OCI-LY1 (cell line): ENCODE results near the gene FBN1.

ENCODE experiments used
- H2AFZ ChIP-seq: fragments of 200-600 bp; sonication (generic), shearing (Covaris generic); 2 replicates; pipeline ENCODE4 v1.6.0; 2014; ENCODE audit warnings: antibody characterized with exemption, mild to moderate bottlenecking, low read length
- H3F3A ChIP-seq: fragments of 200-600 bp; sonication (generic), shearing (Covaris generic); 2 replicates; pipeline ENCODE4 v1.6.0; 2014; ENCODE audit warnings: mild to moderate bottlenecking, antibody characterized with exemption, low read length, moderate library complexity; ENCODE audit not compliant: insufficient read depth
- H3K27ac ChIP-seq: fragments of 200-600 bp; sonication (generic); 2 replicates; pipeline ENCODE4 v1.5.1; 2014; ENCODE audit warnings: low read length, mixed run types, mild to moderate bottlenecking, low read depth; ENCODE audit not compliant: poor library complexity, severe bottlenecking
- H3K27me3 ChIP-seq: fragments of 200-600 bp; sonication (generic); 2 replicates; pipeline ENCODE4 v1.6.0; 2014; ENCODE audit warnings: antibody characterized with exemption, mild to moderate bottlenecking, low read length, moderate library complexity; ENCODE audit not compliant: insufficient read depth
- H3K36me3 ChIP-seq: fragments of 200-600 bp; sonication (generic); 2 replicates; pipeline ENCODE4 v1.6.1; 2014; ENCODE audit warnings: mild to moderate bottlenecking, antibody characterized with exemption, low read length, moderate library complexity, mixed read lengths; ENCODE audit not compliant: insufficient read depth
- H3K4me1 ChIP-seq: fragments of 200-600 bp; sonication (generic); 2 replicates; pipeline ENCODE4 v1.5.1; 2014; ENCODE audit warnings: mild to moderate bottlenecking, low read length, moderate library complexity; ENCODE audit not compliant: insufficient read depth, severe bottlenecking
- H3K4me2 ChIP-seq: fragments of 200-600 bp; sonication (generic), shearing (Covaris generic); 2 replicates; pipeline ENCODE4 v1.6.1; 2014; ENCODE audit warnings: low read length
- H3K4me3 ChIP-seq: fragments of 200-600 bp; sonication (generic); 2 replicates; pipeline ENCODE4 v1.5.1; 2014; ENCODE audit warnings: low read length, low read depth, mild to moderate bottlenecking, mixed read lengths; ENCODE audit not compliant: poor library complexity, severe bottlenecking
- H3K79me2 ChIP-seq: fragments of 200-600 bp; shearing (Covaris generic); 2 replicates; pipeline ENCODE4 v1.6.1; 2016; ENCODE audit warnings: mixed run types, low read length, mixed read lengths; ENCODE audit not compliant: insufficient read depth
- H3K9ac ChIP-seq: fragments of 200-600 bp; sonication (generic), shearing (Covaris generic); 2 replicates; pipeline ENCODE4 v1.6.1; 2014; ENCODE audit warnings: mild to moderate bottlenecking, low read length, mixed read lengths
- H3K9me2 ChIP-seq: fragments of 200-600 bp; sonication (generic), shearing (Covaris generic); 2 replicates; pipeline ENCODE4 v1.6.1; 2014; ENCODE audit warnings: low read depth, mild to moderate bottlenecking, low read length, mixed read lengths
- H3K9me3 ChIP-seq: fragments of 200-600 bp; shearing (Covaris generic); 2 replicates; pipeline ENCODE4 v1.6.1; 2014; ENCODE audit warnings: low read length, mixed read lengths
- H4K20me1 ChIP-seq: fragments of 200-600 bp; sonication (generic), shearing (Covaris generic); 2 replicates; pipeline ENCODE4 v1.6.0; 2016; ENCODE audit warnings: mild to moderate bottlenecking, low read length; ENCODE audit not compliant: insufficient read depth
- CTCF ChIP-seq: fragments of 200-600 bp; sonication (generic), shearing (Covaris generic); IDR thresholded peaks from 2 replicates; pipeline ENCODE4 v1.5.1; 2017; ENCODE audit warnings: mild to moderate bottlenecking, antibody characterized with exemption, low read length, moderate library complexity, mixed read lengths
- EZH2 ChIP-seq: fragments of 200-600 bp; sonication (generic), shearing (Covaris generic); IDR thresholded peaks from 2 replicates; pipeline ENCODE4 v1.8.0; 2017; ENCODE audit warnings: borderline replicate concordance, mixed run types, mild to moderate bottlenecking, antibody characterized with exemption, low read length, moderate library complexity, mixed read lengths

Gene FBN1

GRCh38 chr15:48447657-48448056 lies 197.9 kb downstream of the FBN1 start:
- no peak overlapping the region for H3K27ac ChIP-seq
- no peak overlapping the region for H2AFZ ChIP-seq
- no peaks in the 10 kb centered on the region for H3F3A ChIP-seq
- H3K4me2 ChIP-seq: no peak overlapping the region
- no peaks in the 10 kb centered on the region for H3K27me3 ChIP-seq
- H3K9me3 ChIP-seq: no peaks in the 10 kb centered on the region
- H3K4me3 ChIP-seq: no peak overlapping the region
- TF ChIP-seq EZH2: no peak
- TF ChIP-seq CTCF: no peak
- no peaks in the 10 kb centered on the region for H3K4me1 ChIP-seq
- no peaks in the 10 kb centered on the region for H3K79me2 ChIP-seq
- H4K20me1 ChIP-seq: no peaks in the 10 kb centered on the region
- no peak overlapping the region for H3K9ac ChIP-seq
- no peaks in the 10 kb centered on the region for H3K9me2 ChIP-seq
- no peaks in the 10 kb centered on the region for H3K36me3 ChIP-seq

- Histone ChIP-seq H3K27ac (no peak overlapping the region), H3K27me3 (no peaks in the 10 kb centered on the region), H3K4me1 (no peaks in the 10 kb centered on the region), H3K4me3 (no peak overlapping the region), H4K20me1 (no peaks in the 10 kb centered on the region), H2AFZ (no peak overlapping the region), H3K4me2 (no peak overlapping the region), H3K9me2 (no peaks in the 10 kb centered on the region), H3K36me3 (no peaks in the 10 kb centered on the region), H3F3A (no peaks in the 10 kb centered on the region), H3K9me3 (no peaks in the 10 kb centered on the region), H3K9ac (no peak overlapping the region), H3K79me2 (no peaks in the 10 kb centered on the region)
- no peak for TF ChIP-seq EZH2
- TF ChIP-seq CTCF: no peak
Observed at GRCh38 chr15:48447058-48447457, 198.5 kb downstream of the FBN1 start.

- Histone ChIP-seq H3K79me2 (no peaks in the 10 kb centered on the region), H3K27ac (no peak overlapping the region), H3K36me3 (no peaks in the 10 kb centered on the region)
Observed at GRCh38 chr15:48442011-48442410, 203.5 kb downstream of the FBN1 start.

More at GRCh38 chr15:48442011-48442410, 203.5 kb downstream of the FBN1 start:
- H3K9me3 ChIP-seq: no peaks in the 10 kb centered on the region
- H3K4me1 ChIP-seq: no peaks in the 10 kb centered on the region
- H3K9ac ChIP-seq: no peak overlapping the region
- H3K4me2 ChIP-seq: no peak overlapping the region
- TF ChIP-seq EZH2 (no peak), CTCF (no peak)
- no peak overlapping the region for H2AFZ ChIP-seq
- H3K4me3 ChIP-seq: no peak overlapping the region
- no peaks in the 10 kb centered on the region for H3F3A ChIP-seq
- H4K20me1 ChIP-seq: no peaks in the 10 kb centered on the region
- H3K27me3 ChIP-seq: no peaks in the 10 kb centered on the region
- H3K9me2 ChIP-seq: no peaks in the 10 kb centered on the region
